ENCODE results near the gene ADD2. TPM values are rescaled to one million over a fixed set of nuclear protein-coding genes. Genes with fewer than 3 reads are reported as not detected.

ADD2 gene
- total RNA-seq, 1 experiment from 2014 or later = 4.4 TPM

GRCh38 chr2:70747284-70747683, 20.7 kb downstream of the ADD2 start:
- H4K20me1 ChIP-seq (ENCODE audit: low read length) = no peaks in the 10 kb centered on the region
- no peaks in the 10 kb centered on the region for H3K36me3 ChIP-seq (ENCODE audit: low read depth, low read length)
- intact Hi-C loops (cut with micrococcal nuclease) = no loop called here
- no TSS peak for BruUV-seq (replicated peaks)
- H3F3A ChIP-seq (ENCODE audit: low read length, unreplicated experiment) = no peaks in the 10 kb centered on the region
- H3K9me3 ChIP-seq (ENCODE audit: low read length) = no peaks in the 10 kb centered on the region
- no peak for TF ChIP-seq CTCF (conservative IDR thresholded peaks at IDR 0.05; ENCODE audit: low read depth, low read length)
- TF ChIP-seq EZH2phosphoT487 (IDR thresholded peaks at IDR 0.05; ENCODE audit: borderline replicate concordance, low read length) = no peak
- no peak for TF ChIP-seq EZH2 (IDR thresholded peaks at IDR 0.05; ENCODE audit: low read length, unreplicated experiment)
- H3K4me3 ChIP-seq (ENCODE audit: low read length) = no peak overlapping the region
- POLR2A ChIA-PET (ENCODE audit: unreplicated experiment) = interaction anchor here (0.6 kb wide), 1 partner anchor 321 kb away, joined by 7 read pairs; the partner anchor contains the start of gene NAGK
- peaks cover 39% of the 10 kb centered on the region for H3K27me3 ChIP-seq (ENCODE audit: low read length)
- no peaks in the 10 kb centered on the region for H3K4me1 ChIP-seq (ENCODE audit: insufficient read depth, low read length)
- ATAC-seq (no peak), DNase-seq (no peak)
- CTCF ChIA-PET = no interaction called here
- no peak overlapping the region for H3K27ac ChIP-seq (ENCODE audit: low read length)
- no peak overlapping the region for H3K4me2 ChIP-seq (ENCODE audit: low read length)
- no peaks in the 10 kb centered on the region for H3K9me2 ChIP-seq (replicated peaks; ENCODE audit: low read length)
- H2AFZ ChIP-seq (ENCODE audit: low read length) = no peak overlapping the region
- H3K9ac ChIP-seq (ENCODE audit: low read length) = no peak overlapping the region
- no peaks in the 10 kb centered on the region for H3K79me2 ChIP-seq (ENCODE audit: low read length)

GRCh38 chr2:70746094-70746974, 21.7 kb downstream of the ADD2 start:
- H3K79me2 ChIP-seq (ENCODE audit: low read length) = no peaks in the 10 kb centered on the region
- no peak overlapping the region for H2AFZ ChIP-seq (ENCODE audit: low read length)
- ChIA-PET CTCF (interaction anchor here (0.6 kb wide), 1 partner anchor 11 kb away, joined by 3 read pairs; no protein-coding TSS in a partner anchor), POLR2A (ENCODE audit: unreplicated experiment) (interaction anchor here (0.6 kb wide), 1 partner anchor 322 kb away, joined by 7 read pairs; the partner anchor contains the start of gene NAGK)
- H3K27me3 ChIP-seq (ENCODE audit: low read length) = peaks cover 40% of the 10 kb centered on the region
- H3K27ac ChIP-seq (ENCODE audit: low read length) = no peak overlapping the region
- DNase-seq (no peak), ATAC-seq (no peak)
- H3F3A ChIP-seq (ENCODE audit: low read length, unreplicated experiment) = no peaks in the 10 kb centered on the region
- H3K4me1 ChIP-seq (ENCODE audit: insufficient read depth, low read length) = no peaks in the 10 kb centered on the region
- BruUV-seq (replicated peaks) = no TSS peak
- no peaks in the 10 kb centered on the region for H3K36me3 ChIP-seq (ENCODE audit: low read depth, low read length)
- H3K9me2 ChIP-seq (replicated peaks; ENCODE audit: low read length) = no peaks in the 10 kb centered on the region
- H4K20me1 ChIP-seq (ENCODE audit: low read length) = no peaks in the 10 kb centered on the region
- intact Hi-C loops (cut with micrococcal nuclease) = no loop called here
- H3K9me3 ChIP-seq (ENCODE audit: low read length) = no peaks in the 10 kb centered on the region
- no peak overlapping the region for H3K9ac ChIP-seq (ENCODE audit: low read length)
- no peak overlapping the region for H3K4me3 ChIP-seq (ENCODE audit: low read length)
- TF ChIP-seq CTCF (conservative IDR thresholded peaks at IDR 0.05; ENCODE audit: low read depth, low read length) = no peak
- TF ChIP-seq EZH2phosphoT487 (IDR thresholded peaks at IDR 0.05; ENCODE audit: borderline replicate concordance, low read length) = no peak
- TF ChIP-seq EZH2 (IDR thresholded peaks at IDR 0.05; ENCODE audit: low read length, unreplicated experiment) = no peak
- no peak overlapping the region for H3K4me2 ChIP-seq (ENCODE audit: low read length)

- ATAC-seq = no peak
- H3K36me3 ChIP-seq (ENCODE audit: low read depth, low read length) = no peaks in the 10 kb centered on the region
- H3K79me2 ChIP-seq (ENCODE audit: low read length) = no peaks in the 10 kb centered on the region
- H3F3A ChIP-seq (ENCODE audit: low read length, unreplicated experiment) = no peaks in the 10 kb centered on the region
- TF ChIP-seq EZH2 (IDR thresholded peaks at IDR 0.05; ENCODE audit: low read length, unreplicated experiment) (no peak), CTCF (conservative IDR thresholded peaks at IDR 0.05; ENCODE audit: low read depth, low read length) (no peak), EZH2phosphoT487 (IDR thresholded peaks at IDR 0.05; ENCODE audit: borderline replicate concordance, low read length) (no peak)
- no peaks in the 10 kb centered on the region for H3K9me3 ChIP-seq (ENCODE audit: low read length)
- intact Hi-C loops (cut with micrococcal nuclease) = no loop called here
- no peaks in the 10 kb centered on the region for H3K4me1 ChIP-seq (ENCODE audit: insufficient read depth, low read length)
- no peak overlapping the region for H2AFZ ChIP-seq (ENCODE audit: low read length)
- BruUV-seq (replicated peaks) = no TSS peak
- DNase-seq = no peak
- H4K20me1 ChIP-seq (ENCODE audit: low read length) = no peaks in the 10 kb centered on the region
- CTCF ChIA-PET = no interaction called here
- H3K9ac ChIP-seq (ENCODE audit: low read length) = no peak overlapping the region
- no peak overlapping the region for H3K27ac ChIP-seq (ENCODE audit: low read length)
- POLR2A ChIA-PET (ENCODE audit: unreplicated experiment) = no interaction called here
- H3K9me2 ChIP-seq (replicated peaks; ENCODE audit: low read length) = no peaks in the 10 kb centered on the region
- no peak overlapping the region for H3K4me2 ChIP-seq (ENCODE audit: low read length)
- H3K4me3 ChIP-seq (ENCODE audit: low read length) = no peak overlapping the region
- H3K27me3 ChIP-seq (ENCODE audit: low read length) = peaks cover 36% of the 10 kb centered on the region
These were observed 22.6 kb downstream of the ADD2 start for GRCh38 chr2:70745276-70745825.

Data from PC-3 (cell line).